Chondrocyte (in vitro differentiated cells): ENCODE data around the gene NLGN4Y. TPM values are rescaled to one million over a fixed set of nuclear protein-coding genes. Genes with fewer than 3 reads are reported as not detected.

Source experiments
- DNase-seq: peaks from one replicate; pipeline ENCODE4 v3.0.0; 2021; ENCODE audit warnings: mixed read lengths, low spot score
- H3K27ac Mint-ChIP-seq: one replicate; pipeline ENCODE4 v1.8.0; 2021; ENCODE audit warnings: mild to moderate bottlenecking, moderate library complexity, mixed read lengths; ENCODE audit not compliant: unreplicated experiment
- H3K27me3 Mint-ChIP-seq: 2 replicates; pipeline ENCODE4 v1.8.0; 2021; ENCODE audit warnings: low read depth, mixed read lengths
- H3K36me3 Mint-ChIP-seq: 2 replicates; pipeline ENCODE4 v1.8.0; 2021; ENCODE audit warnings: low read depth, mixed read lengths
- H3K4me1 Mint-ChIP-seq: 2 replicates; pipeline ENCODE4 v1.8.0; 2021; ENCODE audit warnings: low read depth, mild to moderate bottlenecking, mixed read lengths
- H3K4me3 Mint-ChIP-seq: one replicate; pipeline ENCODE4 v1.8.0; 2021; ENCODE audit warnings: mild to moderate bottlenecking, moderate library complexity, mixed read lengths; ENCODE audit not compliant: unreplicated experiment
- H3K9me3 Mint-ChIP-seq: 2 replicates; pipeline ENCODE4 v1.8.0; 2021; ENCODE audit warnings: low read depth, mixed read lengths
- total RNA-seq: library from RNA; stranded (reverse); gene quantifications from 3 replicates; pipeline ENCODE4 v1.2.1, GENCODE V29; 2021
- TF ChIP-seq, protein P1 (sequence below): fragments of 200-600 bp; sonication (generic); IDR thresholded peaks from 2 replicates; pipeline ENCODE4 v1.5.0; 2021; ENCODE audit warnings: antibody characterized with exemption, mild to moderate bottlenecking, moderate library complexity

The NLGN4Y gene
- total RNA-seq, 1 donor from 2014 or later: not detected

DNA sequence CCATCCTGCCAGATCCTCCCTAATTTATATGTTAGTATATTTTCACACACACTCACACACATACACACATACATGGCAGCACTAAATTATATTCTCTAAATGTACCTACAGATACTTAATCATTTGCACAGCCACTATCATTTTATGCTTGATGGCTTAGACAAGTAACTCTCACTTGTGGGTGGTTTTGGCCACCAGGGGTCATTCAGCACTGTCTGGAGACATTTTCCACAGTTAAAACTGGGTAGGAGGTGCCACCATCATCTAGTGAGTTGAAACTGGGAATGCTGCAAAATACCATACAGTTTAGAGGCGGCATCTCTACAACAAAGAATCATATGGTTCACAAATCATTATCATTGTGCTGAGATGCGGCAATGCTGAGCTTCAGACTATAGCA lies 94.2 kb downstream of the NLGN4Y start:
- DNase-seq: no peak
- H3K4me3 Mint-ChIP-seq: no peak overlapping the region
- H3K27me3 Mint-ChIP-seq: no peaks in the 10 kb centered on the region

DNA sequence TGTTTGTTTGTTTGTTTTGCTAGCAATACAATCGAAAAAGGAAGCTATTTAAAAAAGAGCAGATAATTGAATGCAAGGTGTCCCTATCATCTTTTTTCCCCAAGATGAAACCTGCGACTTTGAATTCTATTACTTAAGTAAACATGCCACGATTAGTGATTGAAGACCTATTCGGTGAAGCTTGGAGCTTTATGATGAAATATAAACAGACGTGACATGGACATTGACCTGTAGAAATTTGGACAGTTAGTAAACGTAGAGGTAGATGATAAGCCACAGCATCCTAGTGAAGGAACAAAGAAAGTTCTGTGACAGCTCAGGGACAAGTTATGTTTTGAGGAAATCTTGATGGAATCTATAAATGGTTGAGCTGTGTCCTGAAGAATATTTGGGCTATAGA lies 103.9 kb downstream of the NLGN4Y start:
- no peaks in the 10 kb centered on the region for H3K27me3 Mint-ChIP-seq
- DNase-seq: no peak
- H3K9me3 Mint-ChIP-seq: no peaks in the 10 kb centered on the region
- no peaks in the 10 kb centered on the region for H3K4me1 Mint-ChIP-seq
- no peak overlapping the region for H3K4me3 Mint-ChIP-seq
- H3K27ac Mint-ChIP-seq: no peak overlapping the region
- TF ChIP-seq, protein P1, sequence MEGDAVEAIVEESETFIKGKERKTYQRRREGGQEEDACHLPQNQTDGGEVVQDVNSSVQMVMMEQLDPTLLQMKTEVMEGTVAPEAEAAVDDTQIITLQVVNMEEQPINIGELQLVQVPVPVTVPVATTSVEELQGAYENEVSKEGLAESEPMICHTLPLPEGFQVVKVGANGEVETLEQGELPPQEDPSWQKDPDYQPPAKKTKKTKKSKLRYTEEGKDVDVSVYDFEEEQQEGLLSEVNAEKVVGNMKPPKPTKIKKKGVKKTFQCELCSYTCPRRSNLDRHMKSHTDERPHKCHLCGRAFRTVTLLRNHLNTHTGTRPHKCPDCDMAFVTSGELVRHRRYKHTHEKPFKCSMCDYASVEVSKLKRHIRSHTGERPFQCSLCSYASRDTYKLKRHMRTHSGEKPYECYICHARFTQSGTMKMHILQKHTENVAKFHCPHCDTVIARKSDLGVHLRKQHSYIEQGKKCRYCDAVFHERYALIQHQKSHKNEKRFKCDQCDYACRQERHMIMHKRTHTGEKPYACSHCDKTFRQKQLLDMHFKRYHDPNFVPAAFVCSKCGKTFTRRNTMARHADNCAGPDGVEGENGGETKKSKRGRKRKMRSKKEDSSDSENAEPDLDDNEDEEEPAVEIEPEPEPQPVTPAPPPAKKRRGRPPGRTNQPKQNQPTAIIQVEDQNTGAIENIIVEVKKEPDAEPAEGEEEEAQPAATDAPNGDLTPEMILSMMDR: no peak
- no peaks in the 10 kb centered on the region for H3K36me3 Mint-ChIP-seq

More for the DNA sequence above, 94.2 kb downstream of the NLGN4Y start:
- no peak overlapping the region for H3K27ac Mint-ChIP-seq
- no peaks in the 10 kb centered on the region for H3K4me1 Mint-ChIP-seq
- TF ChIP-seq, protein P1: no peak
- no peaks in the 10 kb centered on the region for H3K36me3 Mint-ChIP-seq
- no peaks in the 10 kb centered on the region for H3K9me3 Mint-ChIP-seq

DNA sequence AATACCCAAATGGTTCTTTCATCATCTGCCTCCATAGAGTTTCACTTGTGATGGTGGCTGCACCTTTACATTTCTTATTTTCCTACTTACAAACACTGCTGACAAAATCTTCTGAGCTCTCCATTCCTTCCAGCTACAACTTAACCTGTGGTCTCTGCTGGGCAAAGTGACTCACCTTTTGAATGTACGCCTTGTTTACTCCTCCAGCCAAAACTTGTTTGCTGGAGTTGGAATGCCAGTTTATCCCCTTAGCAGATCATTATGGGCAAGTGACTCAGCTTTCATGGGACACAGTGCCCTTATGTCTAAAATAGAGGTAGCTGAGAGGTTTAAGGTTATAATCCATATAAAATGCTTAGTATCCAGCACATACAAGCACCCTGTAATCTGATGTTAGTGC lies 107.3 kb downstream of the NLGN4Y start:
- TF ChIP-seq, protein P1: no peak
- DNase-seq: no peak
- H3K4me3 Mint-ChIP-seq: no peak overlapping the region
- no peaks in the 10 kb centered on the region for H3K27me3 Mint-ChIP-seq
- H3K4me1 Mint-ChIP-seq: no peaks in the 10 kb centered on the region
- H3K36me3 Mint-ChIP-seq: no peaks in the 10 kb centered on the region
- H3K9me3 Mint-ChIP-seq: no peaks in the 10 kb centered on the region
- no peak overlapping the region for H3K27ac Mint-ChIP-seq

DNA sequence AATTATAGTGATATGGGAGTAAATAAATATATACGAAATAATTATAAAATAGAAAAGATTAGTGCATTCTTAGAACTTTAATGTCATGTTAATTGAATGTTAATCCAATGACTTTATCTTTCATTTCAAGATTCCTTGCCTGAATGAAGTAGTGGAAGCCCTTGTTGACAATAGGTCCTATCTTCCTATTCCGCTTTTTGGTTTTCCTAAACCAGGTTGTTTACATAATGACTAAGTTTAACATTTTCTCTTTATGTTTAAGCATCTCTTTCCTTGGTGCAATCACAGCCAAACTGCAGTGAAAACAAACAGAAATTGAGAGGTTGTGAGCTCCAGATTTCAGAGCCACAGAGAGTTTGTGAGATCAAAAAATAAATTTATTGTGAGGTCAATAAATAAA lies 109.4 kb downstream of the NLGN4Y start:
- H3K36me3 Mint-ChIP-seq: no peaks in the 10 kb centered on the region
- DNase-seq: no peak
- H3K4me1 Mint-ChIP-seq: no peaks in the 10 kb centered on the region
- no peaks in the 10 kb centered on the region for H3K27me3 Mint-ChIP-seq
- H3K9me3 Mint-ChIP-seq: no peaks in the 10 kb centered on the region
- no peak overlapping the region for H3K4me3 Mint-ChIP-seq
- TF ChIP-seq, protein P1: no peak
- H3K27ac Mint-ChIP-seq: no peak overlapping the region

DNA sequence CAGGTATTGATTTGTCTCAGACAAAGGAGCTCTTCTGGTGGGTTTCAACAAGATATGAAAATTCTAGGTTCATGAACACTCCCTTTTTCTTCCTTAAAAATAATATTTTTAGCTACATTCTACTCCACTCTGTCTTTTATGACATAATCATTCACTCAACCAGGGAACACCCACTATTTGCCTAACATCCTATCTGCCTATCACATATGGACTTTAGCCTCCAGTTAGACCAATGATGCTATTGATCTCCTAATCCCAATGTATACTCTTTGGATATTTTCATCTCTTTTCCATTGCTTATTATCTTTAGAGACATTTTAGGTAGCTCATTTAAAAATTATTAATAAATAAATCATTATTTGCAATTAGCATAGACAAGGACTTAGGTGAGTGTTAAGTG lies 110.6 kb downstream of the NLGN4Y start:
- Mint-ChIP-seq H3K36me3 (no peaks in the 10 kb centered on the region), H3K27ac (no peak overlapping the region), H3K4me1 (no peaks in the 10 kb centered on the region), H3K4me3 (no peak overlapping the region), H3K9me3 (no peaks in the 10 kb centered on the region), H3K27me3 (no peaks in the 10 kb centered on the region)
- DNase-seq: no peak
- TF ChIP-seq, protein P1: no peak
